Neural crest cell (in vitro differentiated cells): ENCODE measurements around the gene CIITA. TPM values are rescaled to one million over a fixed set of nuclear protein-coding genes. Genes with fewer than 3 reads are reported as not detected.
A peak's percentile ranks its signal among the peaks of the same experiment; 100 is the strongest.
"Not testable (repeated sequence)": the region's sequence is repeated elsewhere in the genome, so short reads cannot be mapped to it uniquely, and the experiment has no call there.

Experiments
- DNase-seq: peaks from one replicate; pipeline ENCODE4 v3.0.0; 2021; ENCODE audit warnings: low read depth, mixed read lengths, low spot score
- H3K27ac Mint-ChIP-seq: one replicate; pipeline ENCODE4 v1.8.0; 2021; ENCODE audit warnings: mild to moderate bottlenecking, mixed read lengths; ENCODE audit not compliant: unreplicated experiment
- H3K27me3 Mint-ChIP-seq: 2 replicates; pipeline ENCODE4 v1.8.0; 2021; ENCODE audit warnings: low read depth, mild to moderate bottlenecking, mixed read lengths
- H3K36me3 Mint-ChIP-seq: 2 replicates; pipeline ENCODE4 v1.8.0; 2021; ENCODE audit warnings: low read depth, mild to moderate bottlenecking, mixed read lengths
- H3K4me1 Mint-ChIP-seq: 2 replicates; pipeline ENCODE4 v1.8.0; 2021; ENCODE audit warnings: mixed read lengths
- H3K4me3 Mint-ChIP-seq: one replicate; pipeline ENCODE4 v1.8.0; 2021; ENCODE audit warnings: mild to moderate bottlenecking, mixed read lengths
- H3K9me3 Mint-ChIP-seq: 2 replicates; pipeline ENCODE4 v1.8.0; 2021; ENCODE audit warnings: mixed read lengths
- CTCF ChIP-seq: fragments of 200-600 bp; sonication (generic); conservative IDR thresholded peaks from 2 replicates; pipeline ENCODE4 v1.5.0; 2021; ENCODE audit warnings: antibody characterized with exemption, mild to moderate bottlenecking
- total RNA-seq: library from RNA; stranded (reverse); gene quantifications from 2 replicates; pipeline ENCODE4 v1.2.1, GENCODE V29; 2021

CIITA gene
- total RNA-seq, 1 donor from 2014 or later: not detected

- Mint-ChIP-seq H3K4me3 (peak overlapping the region; percentile 94), H3K4me1 (peaks cover 53% of the 10 kb centered on the region), H3K9me3 (no peaks in the 10 kb centered on the region), H3K27ac (peak overlapping the region; percentile 87), H3K36me3 (peaks cover 3% of the 10 kb centered on the region), H3K27me3 (no peaks in the 10 kb centered on the region)
- DNase-seq: no peak
- no peak for TF ChIP-seq CTCF
These were observed 64.3 kb downstream of the CIITA start for GRCh38 chr16:10941127-10941933.

GRCh38 chr16:10941935-10942351, 64.9 kb downstream of the CIITA start:
- peak overlapping the region; percentile 94 for H3K4me3 Mint-ChIP-seq
- not testable (repeated sequence) for H3K36me3 Mint-ChIP-seq, H3K27ac Mint-ChIP-seq

GRCh38 chr16:10942352-10943063, 65.5 kb downstream of the CIITA start, which contains the start of gene DEXI:
Gene DEXI, minus strand, starts transcription at chr16:10942468. Its CDS starts 463 bp downstream, at chr16:10942005.
- Mint-ChIP-seq H3K4me3 (peak within 1 kb of the TSS; percentile 94), H3K27me3 (no peaks in the 10 kb centered on the region), H3K4me1 (peaks cover 53% of the 10 kb centered on the region), H3K9me3 (no peaks in the 10 kb centered on the region), H3K27ac (peak within 1 kb of the TSS; percentile 87), H3K36me3 (peaks cover 3% of the 10 kb centered on the region)
- no peak for TF ChIP-seq CTCF
- DNase-seq: peak; percentile 91

More at GRCh38 chr16:10941935-10942351, 64.9 kb downstream of the CIITA start:
- H3K27me3 Mint-ChIP-seq, H3K9me3 Mint-ChIP-seq: not testable (repeated sequence)
- H3K4me1 Mint-ChIP-seq: peaks cover 53% of the 10 kb centered on the region
- DNase-seq: peak; percentile 20

GRCh38 chr16:10943064-10943353, 66.0 kb downstream of the CIITA start:
- no peak overlapping the region for H3K27ac Mint-ChIP-seq
- no peak for TF ChIP-seq CTCF
- H3K9me3 Mint-ChIP-seq: no peaks in the 10 kb centered on the region
- H3K4me1 Mint-ChIP-seq: peaks cover 50% of the 10 kb centered on the region
- no peaks in the 10 kb centered on the region for H3K27me3 Mint-ChIP-seq
- no peak for DNase-seq
- H3K36me3 Mint-ChIP-seq: peaks cover 3% of the 10 kb centered on the region
- peak overlapping the region; percentile 91 for H3K4me3 Mint-ChIP-seq

- Mint-ChIP-seq H3K4me1 (peaks cover 39% of the 10 kb centered on the region), H3K27ac (no peak within 1 kb of the TSS), H3K27me3 (no peaks in the 10 kb centered on the region), H3K9me3 (no peaks in the 10 kb centered on the region), H3K4me3 (peak within 1 kb of the TSS; percentile 91), H3K36me3 (peaks cover under 1% of the 10 kb centered on the region)
- TF ChIP-seq CTCF: no peak
- peak; percentile 91 for DNase-seq
These were observed 67.5 kb downstream of the CIITA start, which contains the start of gene CLEC16A for GRCh38 chr16:10944249-10945064. Gene CLEC16A, plus strand, starts transcription at chr16:10944564. Its CDS starts 154 bp downstream, at chr16:10944718.
